Nucleus accumbens (tissue), 56 donors: ENCODE results near the gene SLC24A4.

Source experiments
- DNase-seq, 56 donors: peaks; one replicate each; lab custom pipeline; 2025; lab: John Stamatoyannopoulos, UW

SLC24A4 gene

DNA sequence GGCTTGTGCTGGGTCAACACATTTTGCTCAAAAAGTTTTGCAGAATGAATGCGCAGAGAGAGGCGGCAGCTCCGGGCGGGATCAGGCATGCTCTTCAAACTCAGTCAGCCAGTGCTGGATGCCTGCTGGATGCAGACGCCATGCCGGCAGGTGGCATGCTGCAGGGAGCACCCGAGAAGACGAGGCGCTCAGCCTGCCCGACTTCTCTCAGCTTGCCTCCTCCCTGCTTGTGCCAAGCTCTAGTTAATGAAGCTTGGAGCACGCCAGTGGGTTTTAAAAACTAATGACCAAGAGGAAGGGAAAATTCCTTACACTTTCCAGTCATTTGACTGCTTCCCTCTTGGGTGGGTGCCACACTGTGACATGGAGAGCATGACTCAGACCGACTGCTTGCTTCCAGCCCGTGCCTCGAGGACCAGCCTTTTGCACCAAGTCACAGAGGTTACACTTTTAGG is 39.8 kb downstream of the SLC24A4 start:
- DNase-seq = peak in 25 of 56 donors; percentile 8 to 58 (median 22)

DNA sequence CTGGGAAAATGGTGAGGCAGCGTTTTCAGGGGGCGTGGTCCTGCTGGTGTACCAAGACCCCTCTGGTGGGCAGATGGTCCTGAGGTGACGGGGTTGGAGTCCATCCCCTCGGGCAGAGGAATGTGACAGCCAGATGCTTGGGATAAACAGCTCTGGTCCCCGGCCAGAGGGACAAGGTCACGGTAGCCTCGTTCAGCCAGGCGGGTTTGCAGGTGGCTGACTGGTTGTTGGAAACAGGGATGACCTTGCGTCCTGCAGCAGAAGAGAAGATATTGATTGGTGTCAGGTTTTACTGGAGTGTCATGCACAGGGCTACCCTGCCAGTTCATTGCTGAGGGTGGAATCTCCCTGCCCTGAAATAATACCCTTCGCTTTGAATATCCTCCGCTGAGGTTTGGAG is 43.3 kb downstream of the SLC24A4 start:
- no peak for DNase-seq

GRCh38 chr14:92368001-92368400 is 45.0 kb downstream of the SLC24A4 start:
- no peak for DNase-seq

- DNase-seq = no peak
Measured at GRCh38 chr14:92369097-92369496, 46.1 kb downstream of the SLC24A4 start.

DNA sequence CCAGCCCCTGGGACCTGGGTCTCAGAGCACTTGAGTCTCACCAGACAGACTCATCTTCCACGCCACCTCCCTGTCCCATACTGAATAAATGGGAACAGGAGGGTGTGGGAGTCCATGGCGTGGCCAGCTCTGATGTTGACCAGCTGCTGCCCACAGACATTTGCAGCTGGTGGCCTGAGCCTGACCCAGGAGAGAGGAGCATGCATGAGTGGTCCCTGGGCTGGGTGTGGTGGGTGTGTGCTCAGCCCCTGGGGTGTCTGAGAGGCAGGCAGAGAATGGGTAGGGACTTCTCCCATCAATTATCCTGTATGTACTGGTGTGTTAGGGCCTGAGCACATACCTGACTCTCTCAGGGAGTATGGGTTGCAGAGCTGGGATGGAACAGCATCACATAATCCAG is 49.3 kb downstream of the SLC24A4 start:
- DNase-seq = no peak

DNA sequence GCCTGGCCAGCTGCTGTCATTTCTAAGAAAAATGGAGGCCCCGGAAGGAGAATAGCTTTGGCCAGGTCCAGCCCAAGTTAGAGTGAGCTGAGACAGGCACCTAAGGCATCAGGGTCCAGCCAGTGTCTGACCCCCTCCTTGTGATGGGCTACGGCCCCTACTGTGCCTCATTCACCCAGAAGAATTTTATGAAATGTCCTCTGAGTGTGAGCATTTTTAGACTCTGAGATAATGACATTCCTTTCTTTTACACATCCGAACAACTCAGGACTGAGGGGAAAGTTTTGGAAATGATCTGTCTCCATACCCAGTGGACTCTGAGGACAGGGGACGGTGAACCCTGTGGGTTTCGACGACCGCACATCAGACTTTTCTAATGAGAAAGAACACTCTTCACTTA is 50.4 kb downstream of the SLC24A4 start:
- no peak for DNase-seq

GRCh38 chr14:92380131-92380530 is 57.2 kb downstream of the SLC24A4 start:
- DNase-seq = no peak

DNA sequence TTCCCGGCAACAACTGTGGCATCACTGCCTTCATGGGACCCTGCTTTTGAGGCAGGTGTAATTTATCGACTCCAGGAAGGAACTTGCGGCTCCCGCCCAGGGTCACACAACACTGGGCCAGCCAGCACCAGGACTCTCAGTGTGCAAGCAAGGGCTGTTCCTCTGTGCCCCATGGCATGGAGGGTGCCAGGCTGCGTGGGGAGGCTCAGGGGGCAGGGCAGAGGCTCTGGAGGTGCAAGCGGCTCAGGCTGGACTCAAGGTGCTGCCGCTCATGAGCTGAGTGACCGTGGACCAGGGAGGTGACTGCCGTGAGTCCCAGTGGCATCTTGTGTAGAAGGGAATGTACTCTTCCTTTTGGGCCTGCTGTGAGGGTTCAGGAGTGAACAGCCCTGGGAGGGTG is 57.6 kb downstream of the SLC24A4 start:
- DNase-seq = no peak

GRCh38 chr14:92382677-92383076 is 59.7 kb downstream of the SLC24A4 start:
- DNase-seq = peak in 4 of 56 donors; percentile 4 to 28 (median 13)

- no peak for DNase-seq
Measured at GRCh38 chr14:92383805-92384204, 60.8 kb downstream of the SLC24A4 start.

- no peak for DNase-seq
Measured at GRCh38 chr14:92384461-92385133, 61.6 kb downstream of the SLC24A4 start.

DNA sequence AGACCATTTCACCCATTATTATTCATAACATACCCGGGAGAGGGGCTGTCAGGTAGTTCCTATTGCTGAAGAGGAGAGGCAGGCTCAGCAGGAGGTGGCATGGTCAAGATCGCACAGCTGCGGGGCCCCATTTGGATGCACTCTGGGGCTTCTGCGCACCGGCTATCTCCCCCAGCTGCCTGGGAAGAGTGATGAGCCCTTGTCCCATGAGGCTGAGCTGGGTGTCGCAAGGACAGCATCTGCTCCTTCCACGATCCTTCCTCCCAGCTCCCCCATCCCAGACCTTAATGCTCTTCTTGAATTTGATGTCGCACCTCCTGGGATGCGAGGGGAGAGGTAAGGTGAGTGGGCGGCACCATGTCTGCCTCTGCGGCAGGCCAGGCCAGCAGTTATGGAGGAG is 62.6 kb downstream of the SLC24A4 start:
- no peak for DNase-seq

DNA sequence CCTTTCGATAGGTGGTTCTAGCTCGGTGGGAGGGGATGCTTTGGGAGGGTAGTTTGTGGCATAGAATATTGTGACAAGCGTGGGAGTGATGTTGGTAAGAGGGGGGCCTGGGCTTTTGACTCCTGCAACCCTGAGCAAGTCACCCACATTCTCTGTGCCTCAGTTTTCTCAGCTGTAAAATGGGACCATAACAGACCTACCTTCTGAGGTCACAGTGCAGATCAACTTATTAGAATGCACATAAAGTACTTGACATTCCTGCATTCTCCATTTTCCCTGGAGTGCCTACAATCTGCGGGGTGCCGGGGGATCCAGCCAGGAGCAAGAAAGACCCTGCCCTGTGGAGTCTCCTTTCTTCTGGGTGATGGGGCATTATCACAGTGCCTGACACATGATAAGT is 63.2 kb downstream of the SLC24A4 start:
- DNase-seq = no peak

DNA sequence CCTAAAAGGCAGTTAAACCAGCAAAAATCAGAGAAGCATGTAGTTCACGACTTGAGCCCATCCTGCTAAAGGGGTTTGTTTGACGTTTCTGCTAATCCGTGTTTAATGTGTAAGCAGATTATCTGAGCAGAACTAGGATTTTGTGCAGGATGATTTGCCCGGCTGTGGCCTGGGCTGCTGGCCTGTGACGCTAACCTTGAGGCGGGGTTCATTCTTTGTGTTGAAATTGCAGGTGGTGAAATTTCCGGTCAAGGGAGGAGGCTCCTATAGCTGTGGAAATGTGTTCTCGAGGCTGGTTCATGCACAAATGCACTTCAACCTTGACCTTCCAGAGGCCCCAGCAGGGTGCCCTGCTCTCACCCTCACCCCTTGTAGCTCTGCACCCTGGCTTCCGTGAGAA is 63.7 kb downstream of the SLC24A4 start:
- DNase-seq = no peak

DNA sequence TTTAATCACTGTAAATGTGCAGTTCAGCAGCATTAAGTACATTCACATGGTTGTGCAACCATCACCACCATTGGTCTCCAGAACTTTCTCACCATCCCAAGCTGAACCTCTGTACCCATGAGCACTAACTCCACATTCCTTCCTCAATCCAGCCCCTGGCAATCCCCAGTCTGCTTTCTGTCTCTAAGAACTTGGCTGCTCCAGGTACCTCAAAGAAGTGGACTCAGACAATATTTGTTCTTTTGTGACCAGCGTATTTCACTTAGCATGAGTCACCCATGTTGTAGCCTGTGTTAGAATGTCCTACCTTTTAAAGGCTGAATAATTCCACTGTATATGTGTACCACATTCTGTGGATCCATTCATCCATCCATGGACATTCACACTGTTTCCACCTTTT is 64.6 kb downstream of the SLC24A4 start:
- no peak for DNase-seq

DNA sequence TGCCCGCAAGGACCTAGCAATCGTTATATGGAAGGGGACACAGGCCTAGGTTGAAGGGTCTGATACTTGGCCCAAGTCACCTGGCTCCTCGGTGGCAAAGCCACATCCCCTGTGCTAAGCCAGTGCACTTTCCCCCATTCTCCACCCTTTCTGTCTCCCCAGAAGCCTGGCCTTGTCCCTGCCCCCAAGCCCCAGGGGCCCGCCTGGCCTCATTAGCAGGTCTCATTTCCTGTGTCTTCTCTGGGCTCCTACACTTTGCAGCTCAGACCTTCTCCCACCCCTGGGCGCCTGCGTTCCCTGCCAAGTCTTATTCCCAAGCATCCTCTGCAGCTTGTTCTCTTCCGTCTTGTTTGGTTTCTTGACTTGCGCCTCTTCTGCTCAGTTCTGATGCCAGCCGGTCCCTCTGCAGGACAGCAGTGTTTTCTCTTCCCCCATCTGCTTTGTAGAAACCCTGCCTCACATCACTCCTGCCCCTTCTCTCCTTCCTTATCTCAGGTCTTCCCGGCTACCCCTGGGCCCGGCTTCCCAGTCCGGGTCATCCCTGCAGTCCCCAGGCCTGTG is 66.7 kb downstream of the SLC24A4 start:
- DNase-seq = no peak

- DNase-seq = no peak
Measured at GRCh38 chr14:92391726-92392125, 68.8 kb downstream of the SLC24A4 start.

GRCh38 chr14:92392711-92393110 is 69.7 kb downstream of the SLC24A4 start:
- no peak for DNase-seq

- peak in 1 of 56 donors; percentile 14 for DNase-seq
Measured at GRCh38 chr14:92397150-92397952, 74.4 kb downstream of the SLC24A4 start.

DNA sequence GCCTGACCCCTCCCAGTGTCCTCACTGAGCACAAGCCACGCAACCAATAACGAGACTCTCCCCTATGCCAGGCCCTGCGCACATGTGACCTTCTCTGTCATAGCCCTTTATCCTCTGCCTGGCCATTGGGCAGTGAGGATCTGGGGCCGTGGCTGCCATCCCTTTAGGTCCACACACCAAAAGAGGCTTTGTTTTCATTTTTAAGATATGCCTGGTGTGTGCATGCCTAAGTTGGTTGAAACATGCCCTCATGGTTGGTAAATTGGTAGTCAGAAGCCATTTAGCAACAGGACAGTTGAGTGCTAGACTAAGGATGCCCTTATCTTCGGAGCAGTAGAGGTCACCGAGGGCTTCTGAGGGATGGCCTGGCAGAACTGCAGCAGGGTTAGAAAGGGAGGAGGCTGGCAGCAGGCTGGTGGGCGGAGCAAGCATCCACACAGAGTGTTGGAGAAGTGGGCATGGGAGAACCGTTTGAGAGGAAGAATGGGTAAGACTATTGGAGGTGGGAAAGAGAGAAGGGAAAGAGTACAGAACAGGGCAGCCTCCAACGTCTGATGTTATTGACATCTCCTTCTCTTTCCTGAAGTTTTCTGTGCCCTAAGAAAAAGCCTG is 75.1 kb downstream of the SLC24A4 start:
- DNase-seq = no peak
